Calu3 (cell line): ENCODE measurements around the gene EGLN2. TPM values are rescaled to one million over a fixed set of nuclear protein-coding genes. Genes with fewer than 3 reads are reported as not detected.

Experiments used
- BruUV-seq: library from RNA; stranded (reverse); fragments of 400-500 nt; replicated peaks from 2 replicates; lab custom pipeline; 2021; lab: Mats Ljungman, UMichigan
- CTCF ChIA-PET: fragments of 300-600 bp; sonication (Branson Sonifier 250); formaldehyde crosslinking; loops from one replicate; lab custom pipeline; 2022; ENCODE audit warnings: antibody characterized with exemption; lab: Charles Lee
- DNase-seq: peaks from one replicate; pipeline ENCODE4 v3.0.0; 2022
- H3K27ac Mint-ChIP-seq: one replicate; pipeline ENCODE4 v1.8.0; 2022; ENCODE audit warnings: mixed read lengths; ENCODE audit not compliant: unreplicated experiment
- H3K27me3 Mint-ChIP-seq: one replicate; pipeline ENCODE4 v1.8.0; 2022; ENCODE audit warnings: mixed read lengths; ENCODE audit not compliant: unreplicated experiment
- H3K36me3 Mint-ChIP-seq: one replicate; pipeline ENCODE4 v1.8.0; 2022; ENCODE audit warnings: mild to moderate bottlenecking, moderate library complexity, mixed read lengths; ENCODE audit not compliant: insufficient read depth, unreplicated experiment
- H3K4me1 Mint-ChIP-seq: one replicate; pipeline ENCODE4 v1.8.0; 2022; ENCODE audit warnings: mild to moderate bottlenecking, low read depth, mixed read lengths; ENCODE audit not compliant: unreplicated experiment
- H3K4me3 Mint-ChIP-seq: one replicate; pipeline ENCODE4 v1.8.0; 2022; ENCODE audit warnings: mild to moderate bottlenecking, low read depth, moderate library complexity, mixed read lengths; ENCODE audit not compliant: unreplicated experiment
- H3K9me3 Mint-ChIP-seq: one replicate; pipeline ENCODE4 v1.8.0; 2022; ENCODE audit warnings: low read depth, mixed read lengths; ENCODE audit not compliant: unreplicated experiment
- intact Hi-C: fragments of 100-400 bp; cut with micrococcal nuclease; formaldehyde crosslinking; loops from one replicate; pipeline ENCODE4 v1.10.0; 2022; ENCODE audit not compliant: unreplicated experiment
- total RNA-seq: library from RNA; stranded (reverse); gene quantifications from 2 replicates; pipeline ENCODE4 v1.2.3, GENCODE V29; 2022
- TF ChIP-seq, protein P1 (sequence below): fragments of 200-600 bp; IDR thresholded peaks from one replicate; pipeline ENCODE4 v1.8.0; 2022; ENCODE audit warnings: antibody characterized with exemption; ENCODE audit not compliant: unreplicated experiment

The EGLN2 gene
- total RNA-seq, 1 experiment from 2014 or later: 109 TPM

DNA sequence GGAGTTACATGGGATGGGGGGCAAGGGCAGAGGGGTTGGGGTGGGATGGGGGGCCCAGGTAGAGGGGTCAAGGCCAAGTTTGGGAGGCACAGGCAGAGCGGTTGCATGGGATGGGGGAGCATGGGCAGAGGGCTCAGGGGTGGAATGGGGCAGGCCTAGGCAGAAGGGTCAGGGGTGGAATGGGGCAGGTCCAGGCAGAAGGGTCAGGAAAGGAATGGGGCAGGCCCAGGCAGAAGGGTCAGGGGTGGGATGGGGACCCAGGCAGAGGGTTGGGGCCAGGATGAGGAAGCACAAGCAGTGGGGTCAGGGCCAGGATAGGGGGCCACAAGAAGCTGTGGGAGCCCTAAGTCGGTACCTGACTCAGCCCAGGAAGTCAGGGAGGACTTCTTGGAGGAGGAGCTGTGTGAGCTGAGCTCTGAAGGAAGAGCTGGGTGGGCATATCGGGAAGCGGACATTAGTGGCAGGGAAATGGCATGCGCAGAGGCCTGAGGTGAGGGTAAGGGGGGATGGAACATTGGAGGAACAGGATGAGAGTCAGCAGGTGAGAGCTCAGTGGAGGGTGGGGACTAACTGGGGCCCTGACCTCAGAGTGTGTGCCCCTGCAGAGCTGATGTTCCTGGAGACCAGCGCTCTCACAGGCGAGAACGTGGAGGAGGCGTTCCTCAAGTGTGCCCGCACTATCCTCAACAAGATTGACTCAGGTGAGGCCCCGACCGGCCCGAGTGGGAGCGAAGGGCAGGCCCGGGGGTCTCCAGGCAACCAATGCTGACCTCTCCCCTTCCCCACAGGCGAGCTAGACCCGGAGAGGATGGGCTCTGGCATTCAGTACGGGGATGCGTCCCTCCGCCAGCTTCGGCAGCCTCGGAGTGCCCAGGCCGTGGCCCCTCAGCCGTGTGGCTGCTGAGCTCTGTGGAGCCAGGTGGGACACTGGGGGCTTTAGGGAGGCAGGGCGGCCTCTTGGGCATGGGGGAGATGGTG is 12.6 kb upstream of the EGLN2 start:
- intact Hi-C loops: no loop called here
- Mint-ChIP-seq H3K9me3 (no peaks in the 10 kb centered on the region), H3K4me1 (no peaks in the 10 kb centered on the region), H3K4me3 (no peak overlapping the region), H3K27me3 (no peaks in the 10 kb centered on the region), H3K36me3 (peaks cover 30% of the 10 kb centered on the region), H3K27ac (no peak overlapping the region)
- TF ChIP-seq, protein P1, sequence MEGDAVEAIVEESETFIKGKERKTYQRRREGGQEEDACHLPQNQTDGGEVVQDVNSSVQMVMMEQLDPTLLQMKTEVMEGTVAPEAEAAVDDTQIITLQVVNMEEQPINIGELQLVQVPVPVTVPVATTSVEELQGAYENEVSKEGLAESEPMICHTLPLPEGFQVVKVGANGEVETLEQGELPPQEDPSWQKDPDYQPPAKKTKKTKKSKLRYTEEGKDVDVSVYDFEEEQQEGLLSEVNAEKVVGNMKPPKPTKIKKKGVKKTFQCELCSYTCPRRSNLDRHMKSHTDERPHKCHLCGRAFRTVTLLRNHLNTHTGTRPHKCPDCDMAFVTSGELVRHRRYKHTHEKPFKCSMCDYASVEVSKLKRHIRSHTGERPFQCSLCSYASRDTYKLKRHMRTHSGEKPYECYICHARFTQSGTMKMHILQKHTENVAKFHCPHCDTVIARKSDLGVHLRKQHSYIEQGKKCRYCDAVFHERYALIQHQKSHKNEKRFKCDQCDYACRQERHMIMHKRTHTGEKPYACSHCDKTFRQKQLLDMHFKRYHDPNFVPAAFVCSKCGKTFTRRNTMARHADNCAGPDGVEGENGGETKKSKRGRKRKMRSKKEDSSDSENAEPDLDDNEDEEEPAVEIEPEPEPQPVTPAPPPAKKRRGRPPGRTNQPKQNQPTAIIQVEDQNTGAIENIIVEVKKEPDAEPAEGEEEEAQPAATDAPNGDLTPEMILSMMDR: no peak
- CTCF ChIA-PET: interaction anchor here (0.5 to 0.6 kb wide), 3 partner anchors 28 to 397 kb away, joined by 3 read pairs; no protein-coding TSS in a partner anchor
- DNase-seq: no peak
- BruUV-seq: no TSS peak

DNA sequence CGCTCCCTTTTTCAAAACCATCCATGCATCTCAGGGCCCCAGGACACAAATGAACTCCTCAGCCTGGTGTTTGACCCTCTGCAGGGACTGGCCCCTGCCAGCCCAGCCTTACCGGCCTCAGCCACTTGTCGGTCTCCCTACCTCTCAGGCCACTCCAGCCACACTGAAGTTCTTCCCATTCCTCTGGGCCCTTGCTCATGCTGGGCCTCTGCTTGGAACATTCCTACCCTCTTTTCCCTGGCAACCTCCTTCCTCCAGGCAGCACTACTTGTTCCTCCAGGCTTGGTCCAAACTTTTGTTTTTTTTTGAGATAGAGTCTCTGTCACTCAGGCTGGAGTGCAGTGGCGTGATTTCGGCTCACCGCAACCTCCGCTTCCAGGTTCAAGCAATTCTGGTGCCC is 7.6 kb upstream of the EGLN2 start:
- BruUV-seq: no TSS peak
- no peak for DNase-seq
- intact Hi-C loops: no loop called here
- CTCF ChIA-PET: no interaction called here
- H3K4me3 Mint-ChIP-seq: no peak overlapping the region
- no peaks in the 10 kb centered on the region for H3K9me3 Mint-ChIP-seq
- TF ChIP-seq, protein P1: no peak
- no peaks in the 10 kb centered on the region for H3K27me3 Mint-ChIP-seq
- H3K27ac Mint-ChIP-seq: no peak overlapping the region
- peaks cover 19% of the 10 kb centered on the region for H3K36me3 Mint-ChIP-seq
- no peaks in the 10 kb centered on the region for H3K4me1 Mint-ChIP-seq

DNA sequence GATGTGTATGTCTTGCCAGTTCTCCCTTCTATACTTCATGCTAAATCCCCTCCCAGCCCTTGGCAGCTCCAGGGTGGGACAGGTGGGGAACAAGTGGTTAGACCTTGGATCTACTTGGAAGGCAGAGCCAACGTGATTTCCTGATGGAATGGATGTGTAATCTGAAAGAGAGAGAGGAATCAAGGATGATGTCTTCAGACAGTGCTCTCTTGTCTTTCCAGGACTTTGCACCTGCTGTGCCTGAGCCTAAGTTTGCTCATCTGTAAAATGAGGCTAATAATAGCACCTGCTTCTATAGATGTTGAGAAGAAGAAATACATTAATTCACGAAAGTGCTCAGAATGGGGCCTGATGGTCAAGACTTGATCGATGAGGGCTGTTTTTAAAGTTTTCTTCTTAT is 7.0 kb upstream of the EGLN2 start:
- Mint-ChIP-seq H3K4me3 (no peak overlapping the region), H3K27ac (no peak overlapping the region), H3K36me3 (peaks cover 24% of the 10 kb centered on the region), H3K9me3 (no peaks in the 10 kb centered on the region), H3K27me3 (no peaks in the 10 kb centered on the region), H3K4me1 (no peaks in the 10 kb centered on the region)
- CTCF ChIA-PET: no interaction called here
- intact Hi-C loops: no loop called here
- TF ChIP-seq, protein P1: no peak
- no TSS peak for BruUV-seq
- no peak for DNase-seq

DNA sequence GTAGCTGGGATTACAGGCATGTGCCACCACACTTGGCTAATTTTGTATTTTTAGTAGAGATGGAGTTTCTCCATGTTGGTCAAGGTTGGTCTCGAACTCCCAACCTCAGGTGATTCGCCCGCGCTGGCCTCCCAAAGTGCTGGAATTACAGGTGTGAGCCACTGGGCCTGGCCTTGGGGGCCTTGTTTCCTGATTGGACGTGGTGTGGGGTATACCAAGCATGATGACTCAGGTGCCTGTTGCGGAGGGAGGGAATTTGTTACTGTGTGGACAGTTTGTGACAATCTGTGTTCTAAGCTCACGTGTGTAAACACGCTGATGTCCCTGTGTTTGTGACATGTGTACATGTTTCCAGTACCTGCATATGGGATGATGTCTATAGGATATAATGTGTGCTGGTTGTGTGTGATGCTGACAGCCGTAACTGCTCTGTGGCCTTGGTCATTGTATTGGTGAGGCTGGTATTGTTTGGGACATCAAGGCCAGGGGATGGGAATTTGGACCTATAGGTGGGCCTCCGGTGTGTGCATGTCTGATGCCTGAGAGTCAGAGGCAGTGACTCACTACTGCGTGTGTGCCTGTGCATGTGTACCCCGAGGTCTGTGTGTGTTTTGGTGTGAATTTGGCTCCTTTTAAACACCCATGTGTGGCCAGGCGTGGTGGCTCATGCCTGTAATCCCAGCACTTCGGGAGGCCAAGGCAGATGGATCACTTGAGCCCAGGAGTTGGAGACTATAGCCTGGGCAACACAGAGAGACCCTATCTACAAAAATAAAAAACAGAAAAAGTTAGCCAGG is 1.6 kb upstream of the EGLN2 start:
- TF ChIP-seq, protein P1: no peak
- BruUV-seq: no TSS peak
- Mint-ChIP-seq H3K9me3 (no peaks in the 10 kb centered on the region), H3K4me1 (peaks cover 38% of the 10 kb centered on the region), H3K36me3 (peaks cover 56% of the 10 kb centered on the region), H3K27ac (peak overlapping the region; percentile 95), H3K27me3 (no peaks in the 10 kb centered on the region), H3K4me3 (peak overlapping the region; percentile 88)
- no peak for DNase-seq
- intact Hi-C loops: loop anchor here (5.0 kb wide), 1 partner anchor 45 kb away; the partner anchor contains the start of genes ACTMAP and SNRPA
- CTCF ChIA-PET: interaction anchor here (2.8 kb wide), 1 partner anchor 19 kb away, joined by 15 read pairs; the partner anchor contains the start of gene RAB4B
